ENCODE measurements around the gene HRG.

The HRG gene

GRCh38 chr3:186665625-186666188 lies at the start of gene HRG:
TSS of gene HRG (plus strand) at chr3:186666014. CDS start at chr3:186666032, 18 bp downstream.
- Histone ChIP-seq H3K9me3 (ENCODE audit: low read length) (no peaks in the 10 kb centered on the region), H3K4me1 (ENCODE audit: insufficient read depth, low read length) (no peaks in the 10 kb centered on the region), H3K4me3 (ENCODE audit: low read depth in 1 of 2, low read length in 2 of 2) (no peak within 1 kb of the TSS), H3K36me3 (ENCODE audit: insufficient read depth, low read length) (no peaks in the 10 kb centered on the region), H3K27me3 (ENCODE audit: control insufficient read depth in 1 of 2, insufficient read depth in 2 of 2, low read length in 2 of 2) (no peaks in the 10 kb centered on the region), H3K27ac (ENCODE audit: low read depth, low read length) (no peak within 1 kb of the TSS), H3K9ac (ENCODE audit: low read length) (no peak within 1 kb of the TSS)

GRCh38 chr3:186616299-186616617 lies 49.6 kb upstream of the HRG start:
- H3K27me3 ChIP-seq (ENCODE audit: control insufficient read depth in 1 of 2, insufficient read depth in 2 of 2, low read length in 2 of 2): peaks cover 3 to 5% of the 10 kb centered on the region in 2 donors
- no peaks in the 10 kb centered on the region for H3K9me3 ChIP-seq (ENCODE audit: low read length)
- H3K4me3 ChIP-seq (ENCODE audit: low read depth in 1 of 2, low read length in 2 of 2): no peak overlapping the region
- H3K27ac ChIP-seq (ENCODE audit: low read depth, low read length): no peak overlapping the region
- H3K36me3 ChIP-seq (ENCODE audit: insufficient read depth, low read length): no peaks in the 10 kb centered on the region
- H3K9ac ChIP-seq (ENCODE audit: low read length): no peak overlapping the region
- H3K4me1 ChIP-seq (ENCODE audit: insufficient read depth, low read length): peaks cover 9% of the 10 kb centered on the region

GRCh38 chr3:186617036-186617946 lies 48.5 kb upstream of the HRG start:
- Histone ChIP-seq H3K27me3 (ENCODE audit: control insufficient read depth in 1 of 2, insufficient read depth in 2 of 2, low read length in 2 of 2) (peaks cover 3 to 5% of the 10 kb centered on the region in 2 donors), H3K9me3 (ENCODE audit: low read length) (no peaks in the 10 kb centered on the region), H3K9ac (ENCODE audit: low read length) (no peak overlapping the region), H3K36me3 (ENCODE audit: insufficient read depth, low read length) (no peaks in the 10 kb centered on the region), H3K4me3 (ENCODE audit: low read depth in 1 of 2, low read length in 2 of 2) (peak overlapping the region in 1 of 2 donors; percentile 37), H3K27ac (ENCODE audit: low read depth, low read length) (no peak overlapping the region), H3K4me1 (ENCODE audit: insufficient read depth, low read length) (peaks cover 9% of the 10 kb centered on the region)

- Histone ChIP-seq H3K27ac (ENCODE audit: low read depth, low read length) (no peak overlapping the region), H3K9ac (ENCODE audit: low read length) (no peak overlapping the region), H3K36me3 (ENCODE audit: insufficient read depth, low read length) (no peaks in the 10 kb centered on the region), H3K27me3 (ENCODE audit: control insufficient read depth in 1 of 2, insufficient read depth in 2 of 2, low read length in 2 of 2) (peaks cover 3 to 5% of the 10 kb centered on the region in 2 donors), H3K4me3 (ENCODE audit: low read depth in 1 of 2, low read length in 2 of 2) (no peak overlapping the region), H3K9me3 (ENCODE audit: low read length) (no peaks in the 10 kb centered on the region), H3K4me1 (ENCODE audit: insufficient read depth, low read length) (peaks cover 9% of the 10 kb centered on the region)
Observed at GRCh38 chr3:186618318-186618938, 47.4 kb upstream of the HRG start.

- Histone ChIP-seq H3K4me1 (ENCODE audit: insufficient read depth, low read length) (peaks cover 9% of the 10 kb centered on the region), H3K36me3 (ENCODE audit: insufficient read depth, low read length) (no peaks in the 10 kb centered on the region), H3K27ac (ENCODE audit: low read depth, low read length) (no peak overlapping the region), H3K27me3 (ENCODE audit: control insufficient read depth in 1 of 2, insufficient read depth in 2 of 2, low read length in 2 of 2) (peaks cover 3 to 5% of the 10 kb centered on the region in 2 donors), H3K9ac (ENCODE audit: low read length) (no peak overlapping the region), H3K9me3 (ENCODE audit: low read length) (no peaks in the 10 kb centered on the region), H3K4me3 (ENCODE audit: low read depth in 1 of 2, low read length in 2 of 2) (no peak overlapping the region)
Observed at GRCh38 chr3:186619787-186620212, 46.0 kb upstream of the HRG start.

GRCh38 chr3:186620213-186621092 lies 45.4 kb upstream of the HRG start:
- Histone ChIP-seq H3K27ac (ENCODE audit: low read depth, low read length) (no peak overlapping the region), H3K4me3 (ENCODE audit: low read depth in 1 of 2, low read length in 2 of 2) (no peak overlapping the region), H3K27me3 (ENCODE audit: control insufficient read depth in 1 of 2, insufficient read depth in 2 of 2, low read length in 2 of 2) (peaks cover 3 to 5% of the 10 kb centered on the region in 2 donors), H3K9me3 (ENCODE audit: low read length) (no peaks in the 10 kb centered on the region), H3K36me3 (ENCODE audit: insufficient read depth, low read length) (no peaks in the 10 kb centered on the region), H3K4me1 (ENCODE audit: insufficient read depth, low read length) (peaks cover 9% of the 10 kb centered on the region), H3K9ac (ENCODE audit: low read length) (no peak overlapping the region)

- Histone ChIP-seq H3K4me1 (ENCODE audit: insufficient read depth, low read length) (peaks cover 6% of the 10 kb centered on the region), H3K9me3 (ENCODE audit: low read length) (no peaks in the 10 kb centered on the region)
Observed at GRCh38 chr3:186621894-186622650, 43.7 kb upstream of the HRG start.

GRCh38 chr3:186622651-186623310 lies 43.0 kb upstream of the HRG start:
- no peaks in the 10 kb centered on the region for H3K27me3 ChIP-seq (ENCODE audit: control insufficient read depth in 1 of 2, insufficient read depth in 2 of 2, low read length in 2 of 2)
- H3K4me3 ChIP-seq (ENCODE audit: low read depth in 1 of 2, low read length in 2 of 2): no peak overlapping the region
- no peaks in the 10 kb centered on the region for H3K9me3 ChIP-seq (ENCODE audit: low read length)
- no peak overlapping the region for H3K27ac ChIP-seq (ENCODE audit: low read depth, low read length)
- no peak overlapping the region for H3K9ac ChIP-seq (ENCODE audit: low read length)
- H3K36me3 ChIP-seq (ENCODE audit: insufficient read depth, low read length): no peaks in the 10 kb centered on the region
- no peaks in the 10 kb centered on the region for H3K4me1 ChIP-seq (ENCODE audit: insufficient read depth, low read length)

More at GRCh38 chr3:186621894-186622650, 43.7 kb upstream of the HRG start:
- Histone ChIP-seq H3K4me3 (ENCODE audit: low read depth in 1 of 2, low read length in 2 of 2) (no peak overlapping the region), H3K27me3 (ENCODE audit: control insufficient read depth in 1 of 2, insufficient read depth in 2 of 2, low read length in 2 of 2) (peaks cover 3 to 5% of the 10 kb centered on the region in 2 donors), H3K36me3 (ENCODE audit: insufficient read depth, low read length) (no peaks in the 10 kb centered on the region), H3K9ac (ENCODE audit: low read length) (no peak overlapping the region), H3K27ac (ENCODE audit: low read depth, low read length) (no peak overlapping the region)

- H3K27ac ChIP-seq (ENCODE audit: low read depth, low read length): no peak overlapping the region
- H3K9ac ChIP-seq (ENCODE audit: low read length): no peak overlapping the region
- H3K9me3 ChIP-seq (ENCODE audit: low read length): no peaks in the 10 kb centered on the region
- no peaks in the 10 kb centered on the region for H3K36me3 ChIP-seq (ENCODE audit: insufficient read depth, low read length)
- H3K27me3 ChIP-seq (ENCODE audit: control insufficient read depth in 1 of 2, insufficient read depth in 2 of 2, low read length in 2 of 2): no peaks in the 10 kb centered on the region
- no peaks in the 10 kb centered on the region for H3K4me1 ChIP-seq (ENCODE audit: insufficient read depth, low read length)
- H3K4me3 ChIP-seq (ENCODE audit: low read depth in 1 of 2, low read length in 2 of 2): no peak overlapping the region
Observed at GRCh38 chr3:186624598-186624997, 41.2 kb upstream of the HRG start.

GRCh38 chr3:186625600-186626042 lies 40.2 kb upstream of the HRG start:
- H3K27ac ChIP-seq (ENCODE audit: low read depth, low read length): no peak overlapping the region
- no peaks in the 10 kb centered on the region for H3K27me3 ChIP-seq (ENCODE audit: control insufficient read depth in 1 of 2, insufficient read depth in 2 of 2, low read length in 2 of 2)
- H3K4me3 ChIP-seq (ENCODE audit: low read depth in 1 of 2, low read length in 2 of 2): no peak overlapping the region
- no peaks in the 10 kb centered on the region for H3K4me1 ChIP-seq (ENCODE audit: insufficient read depth, low read length)
- no peak overlapping the region for H3K9ac ChIP-seq (ENCODE audit: low read length)
- no peaks in the 10 kb centered on the region for H3K36me3 ChIP-seq (ENCODE audit: insufficient read depth, low read length)
- no peaks in the 10 kb centered on the region for H3K9me3 ChIP-seq (ENCODE audit: low read length)

Measured in muscle layer of colon (tissue), 2 donors.